GM23338 (cell line): ENCODE data around the gene CIAO2A. TPM values are rescaled to one million over a fixed set of nuclear protein-coding genes. Genes with fewer than 3 reads are reported as not detected.

ENCODE experiments used
- ATAC-seq: fragments of 200-7000 bp; cut with Tn5 transposase; 3 replicates; pipeline ENCODE4 v1.9.1; 2020
- DNase-seq: peaks from one replicate; pipeline ENCODE4 v3.0.0-alpha.2; 2015; ENCODE audit warnings: low spot score
- H2AFZ ChIP-seq: fragments of 200-600 bp; sonication (generic); 2 replicates; pipeline ENCODE4 v1.8.0; 2016; ENCODE audit warnings: antibody characterized with exemption, mild to moderate bottlenecking, moderate library complexity
- H3F3A ChIP-seq: fragments of 200-600 bp; sonication (generic); replicated peaks from 2 replicates; pipeline ENCODE4 v1.8.0; 2017; ENCODE audit warnings: antibody characterized with exemption, mixed run types, low read depth
- H3K27ac ChIP-seq: fragments of 200-600 bp; sonication (generic); 2 replicates; pipeline ENCODE4 v1.6.1; 2016; ENCODE audit warnings: low read depth
- H3K27me3 ChIP-seq: fragments of 200-600 bp; sonication (generic); 2 replicates; pipeline ENCODE4 v1.8.0; 2016; ENCODE audit warnings: mild to moderate bottlenecking, mixed run types, moderate library complexity; ENCODE audit not compliant: insufficient read depth
- H3K36me3 ChIP-seq: fragments of 200-600 bp; sonication (generic); 2 replicates; pipeline ENCODE4 v1.8.0; 2016; ENCODE audit warnings: mild to moderate bottlenecking; ENCODE audit not compliant: insufficient read depth
- H3K4me1 ChIP-seq: fragments of 200-600 bp; sonication (generic); 2 replicates; pipeline ENCODE4 v1.8.0; 2016; ENCODE audit warnings: mild to moderate bottlenecking, moderate library complexity; ENCODE audit not compliant: insufficient read depth
- H3K4me2 ChIP-seq: fragments of 200-600 bp; sonication (generic); 2 replicates; pipeline ENCODE4 v1.7.1; 2017; ENCODE audit warnings: mixed run types
- H3K4me3 ChIP-seq: fragments of 200-600 bp; sonication (generic); 2 replicates; pipeline ENCODE4 v1.6.1; 2016; ENCODE audit warnings: mixed run types
- H3K79me2 ChIP-seq: fragments of 200-600 bp; sonication (generic); replicated peaks from 2 replicates; pipeline ENCODE4 v1.8.0; 2017; ENCODE audit warnings: mild to moderate bottlenecking; ENCODE audit not compliant: insufficient read depth
- H3K9me2 ChIP-seq: fragments of 200-600 bp; sonication (generic); 2 replicates; pipeline ENCODE4 v1.8.0; 2017; ENCODE audit not compliant: insufficient read depth
- H4K20me1 ChIP-seq: fragments of 200-600 bp; sonication (generic); replicated peaks from 2 replicates; pipeline ENCODE4 v1.8.0; 2017; ENCODE audit warnings: mild to moderate bottlenecking; ENCODE audit not compliant: insufficient read depth
- H3K27ac Mint-ChIP-seq: 2 replicates; pipeline ENCODE4 v1.8.0; 2020; ENCODE audit warnings: inconsistent platforms, mild to moderate bottlenecking, moderate library complexity, mixed read lengths
- H3K27me3 Mint-ChIP-seq: 3 replicates; pipeline ENCODE4 v1.8.0; 2022; ENCODE audit warnings: low read depth, mild to moderate bottlenecking, moderate library complexity, mixed read lengths, inconsistent platforms; ENCODE audit not compliant: insufficient read depth, poor library complexity
- H3K36me3 Mint-ChIP-seq: 3 replicates; pipeline ENCODE4 v1.8.0; 2021; ENCODE audit warnings: low read depth, mild to moderate bottlenecking, inconsistent platforms, moderate library complexity, mixed read lengths
- H3K4me1 Mint-ChIP-seq: 3 replicates; pipeline ENCODE4 v1.8.0; 2020; ENCODE audit warnings: mild to moderate bottlenecking, inconsistent platforms, mixed read lengths
- H3K4me3 Mint-ChIP-seq: 3 replicates; pipeline ENCODE4 v1.8.0; 2021; ENCODE audit warnings: moderate library complexity, mild to moderate bottlenecking, inconsistent platforms, mixed read lengths
- H3K9me3 Mint-ChIP-seq: 3 replicates; pipeline ENCODE4 v1.8.0; 2020; ENCODE audit warnings: moderate library complexity, mild to moderate bottlenecking, inconsistent platforms, mixed read lengths
- CREB1 ChIP-seq: fragments of 250-450 bp; sonication (Bioruptor Pico); IDR thresholded peaks from 2 replicates; pipeline ENCODE4 v1.5.0; 2020; ENCODE audit warnings: low read depth, mild to moderate bottlenecking, moderate library complexity
- ETS1 ChIP-seq: IDR thresholded peaks from 2 replicates; pipeline ENCODE4 v1.6.1; 2016; ENCODE audit warnings: antibody characterized with exemption
- EZH2phosphoT487 ChIP-seq: fragments of 200-600 bp; sonication (generic); IDR thresholded peaks from one replicate; pipeline ENCODE4 v1.8.1; 2018; ENCODE audit warnings: antibody characterized with exemption; ENCODE audit not compliant: unreplicated experiment
- JUNB ChIP-seq: IDR thresholded peaks from one replicate; pipeline ENCODE4 v1.6.1; 2016; ENCODE audit warnings: antibody characterized with exemption; ENCODE audit not compliant: unreplicated experiment
- NANOG ChIP-seq: IDR thresholded peaks from 2 replicates; pipeline ENCODE4 v1.6.1; 2016; ENCODE audit warnings: antibody characterized with exemption, borderline replicate concordance
- POLR2AphosphoS5 ChIP-seq: IDR thresholded peaks from 2 replicates; pipeline ENCODE4 v1.6.1; 2016; ENCODE audit warnings: antibody characterized with exemption, low read depth
- STAT1 ChIP-seq: IDR thresholded peaks from one replicate; pipeline ENCODE4 v1.6.1; 2016; ENCODE audit warnings: antibody characterized with exemption; ENCODE audit not compliant: unreplicated experiment
- ZNF114 ChIP-seq: fragments of 250-450 bp; sonication (Bioruptor Pico); IDR thresholded peaks from 2 replicates; pipeline ENCODE4 v1.5.0; 2020; ENCODE audit warnings: mild to moderate bottlenecking, moderate library complexity
- ZNF331 ChIP-seq: fragments of 250-450 bp; sonication (Bioruptor Pico); IDR thresholded peaks from 2 replicates; pipeline ENCODE4 v1.5.0; 2020; ENCODE audit warnings: low read depth, mild to moderate bottlenecking, moderate library complexity
- ZNF462 ChIP-seq: fragments of 250-450 bp; sonication (Bioruptor Pico); IDR thresholded peaks from 2 replicates; pipeline ENCODE4 v1.5.0; 2020; ENCODE audit warnings: mild to moderate bottlenecking, moderate library complexity
- polyA plus RNA-seq: library from polyadenylated mRNA; unstranded; fragments of >200 nt; fragmentation: Nextera tagmentation; extraction: Ambion mirVana; gene quantifications from 2 replicates; pipeline ENCODE4 v1.2.1, GENCODE V29; 2016
- total RNA-seq: library from RNA; depleted of rRNA; stranded (reverse); fragments of >200 nt; shearing (Covaris generic); gene quantifications from 2 replicates; pipeline ENCODE4 v1.2.3, GENCODE V29; 2014
- TF ChIP-seq, protein P1 (sequence below): IDR thresholded peaks from one replicate; pipeline ENCODE4 v1.6.1; 2018; ENCODE audit warnings: antibody characterized with exemption; ENCODE audit not compliant: unreplicated experiment
- TF ChIP-seq, protein P2 (sequence below), 2 experiments: fragments of 200-600 bp in 1 of 2; sonication (generic) in 1 of 2; conservative IDR thresholded peaks; 2 replicates each; pipeline versions ENCODE4 v1.5.1 to v1.6.1; 2016 to 2017; ENCODE audit warnings: antibody characterized with exemption in 2 of 2, low read depth in 2 of 2, mild to moderate bottlenecking in 2 of 2, moderate library complexity in 1 of 2

Gene CIAO2A
- total and polyA plus RNA-seq, 2 experiments from 2014 or later = 132 to 318 TPM

DNA sequence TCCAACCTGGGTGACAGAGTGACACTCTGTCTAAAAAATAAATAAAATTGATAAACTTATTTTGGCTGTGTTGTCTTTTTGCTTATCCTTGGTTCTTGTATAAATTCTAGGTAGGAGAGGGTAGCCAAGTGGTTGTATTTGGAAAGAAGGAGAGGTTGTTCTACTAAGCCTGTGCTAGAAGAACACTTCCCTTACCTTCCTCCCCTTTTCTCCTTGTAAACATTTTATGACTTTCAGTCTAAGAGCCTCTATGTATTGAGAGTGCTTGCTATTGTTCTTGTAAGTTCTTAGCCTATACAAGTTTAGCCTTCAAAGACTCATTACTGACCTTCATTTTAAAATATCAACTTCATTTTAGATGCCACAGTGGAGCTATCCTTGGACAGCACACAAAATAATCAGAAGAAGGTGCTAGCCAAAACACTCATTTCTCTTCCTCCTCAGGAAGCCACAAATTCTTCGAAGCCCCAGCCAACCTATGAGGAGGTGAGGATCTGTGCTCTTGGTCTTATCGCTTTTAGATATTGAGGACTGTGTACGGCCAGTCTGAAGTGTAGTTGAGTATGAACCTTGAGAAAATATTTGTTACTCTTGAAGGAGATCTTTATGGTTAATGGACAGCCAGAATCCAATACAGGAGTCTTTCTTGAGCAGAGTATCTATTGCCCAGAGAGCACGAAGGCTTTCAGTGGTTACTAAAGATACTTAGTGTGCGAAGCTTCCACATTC is 24.3 kb upstream of the CIAO2A start:
- Histone ChIP-seq H3K4me3 (no peak overlapping the region), H3K36me3 (peaks cover 15% of the 10 kb centered on the region; the same call in 1 of the 2 replicates), H4K20me1 (no peaks in the 10 kb centered on the region), H3K27ac (no peak overlapping the region), H3K79me2 (no peaks in the 10 kb centered on the region), H3K9me2 (no peaks in the 10 kb centered on the region), H2AFZ (no peak overlapping the region), H3K4me1 (no peaks in the 10 kb centered on the region), H3F3A (no peaks in the 10 kb centered on the region), H3K27me3 (no peaks in the 10 kb centered on the region), H3K4me2 (no peak overlapping the region)
- Mint-ChIP-seq H3K27me3 (no peaks in the 10 kb centered on the region), H3K9me3 (no peaks in the 10 kb centered on the region), H3K27ac (no peak overlapping the region), H3K4me1 (no peaks in the 10 kb centered on the region), H3K4me3 (no peak overlapping the region), H3K36me3 (peaks cover 30% of the 10 kb centered on the region; the same call in 2 of the 3 replicates)
- DNase-seq (no peak), ATAC-seq (no peak)
- TF ChIP-seq, protein P1, sequence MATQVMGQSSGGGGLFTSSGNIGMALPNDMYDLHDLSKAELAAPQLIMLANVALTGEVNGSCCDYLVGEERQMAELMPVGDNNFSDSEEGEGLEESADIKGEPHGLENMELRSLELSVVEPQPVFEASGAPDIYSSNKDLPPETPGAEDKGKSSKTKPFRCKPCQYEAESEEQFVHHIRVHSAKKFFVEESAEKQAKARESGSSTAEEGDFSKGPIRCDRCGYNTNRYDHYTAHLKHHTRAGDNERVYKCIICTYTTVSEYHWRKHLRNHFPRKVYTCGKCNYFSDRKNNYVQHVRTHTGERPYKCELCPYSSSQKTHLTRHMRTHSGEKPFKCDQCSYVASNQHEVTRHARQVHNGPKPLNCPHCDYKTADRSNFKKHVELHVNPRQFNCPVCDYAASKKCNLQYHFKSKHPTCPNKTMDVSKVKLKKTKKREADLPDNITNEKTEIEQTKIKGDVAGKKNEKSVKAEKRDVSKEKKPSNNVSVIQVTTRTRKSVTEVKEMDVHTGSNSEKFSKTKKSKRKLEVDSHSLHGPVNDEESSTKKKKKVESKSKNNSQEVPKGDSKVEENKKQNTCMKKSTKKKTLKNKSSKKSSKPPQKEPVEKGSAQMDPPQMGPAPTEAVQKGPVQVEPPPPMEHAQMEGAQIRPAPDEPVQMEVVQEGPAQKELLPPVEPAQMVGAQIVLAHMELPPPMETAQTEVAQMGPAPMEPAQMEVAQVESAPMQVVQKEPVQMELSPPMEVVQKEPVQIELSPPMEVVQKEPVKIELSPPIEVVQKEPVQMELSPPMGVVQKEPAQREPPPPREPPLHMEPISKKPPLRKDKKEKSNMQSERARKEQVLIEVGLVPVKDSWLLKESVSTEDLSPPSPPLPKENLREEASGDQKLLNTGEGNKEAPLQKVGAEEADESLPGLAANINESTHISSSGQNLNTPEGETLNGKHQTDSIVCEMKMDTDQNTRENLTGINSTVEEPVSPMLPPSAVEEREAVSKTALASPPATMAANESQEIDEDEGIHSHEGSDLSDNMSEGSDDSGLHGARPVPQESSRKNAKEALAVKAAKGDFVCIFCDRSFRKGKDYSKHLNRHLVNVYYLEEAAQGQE = no peak
- TF ChIP-seq, protein P2, sequence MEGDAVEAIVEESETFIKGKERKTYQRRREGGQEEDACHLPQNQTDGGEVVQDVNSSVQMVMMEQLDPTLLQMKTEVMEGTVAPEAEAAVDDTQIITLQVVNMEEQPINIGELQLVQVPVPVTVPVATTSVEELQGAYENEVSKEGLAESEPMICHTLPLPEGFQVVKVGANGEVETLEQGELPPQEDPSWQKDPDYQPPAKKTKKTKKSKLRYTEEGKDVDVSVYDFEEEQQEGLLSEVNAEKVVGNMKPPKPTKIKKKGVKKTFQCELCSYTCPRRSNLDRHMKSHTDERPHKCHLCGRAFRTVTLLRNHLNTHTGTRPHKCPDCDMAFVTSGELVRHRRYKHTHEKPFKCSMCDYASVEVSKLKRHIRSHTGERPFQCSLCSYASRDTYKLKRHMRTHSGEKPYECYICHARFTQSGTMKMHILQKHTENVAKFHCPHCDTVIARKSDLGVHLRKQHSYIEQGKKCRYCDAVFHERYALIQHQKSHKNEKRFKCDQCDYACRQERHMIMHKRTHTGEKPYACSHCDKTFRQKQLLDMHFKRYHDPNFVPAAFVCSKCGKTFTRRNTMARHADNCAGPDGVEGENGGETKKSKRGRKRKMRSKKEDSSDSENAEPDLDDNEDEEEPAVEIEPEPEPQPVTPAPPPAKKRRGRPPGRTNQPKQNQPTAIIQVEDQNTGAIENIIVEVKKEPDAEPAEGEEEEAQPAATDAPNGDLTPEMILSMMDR (conservative IDR thresholded peaks at IDR 0.05; ENCODE audit: low read depth in 2 of 2) = no peak
- TF ChIP-seq ETS1 = no peak
- TF ChIP-seq STAT1 = no peak
- no peak for TF ChIP-seq POLR2AphosphoS5
- no peak for TF ChIP-seq ZNF331 (CRISPR knock-in tag)
- no peak for TF ChIP-seq JUNB
- TF ChIP-seq CREB1 (CRISPR knock-in tag) = no peak
- no peak for TF ChIP-seq ZNF114 (CRISPR knock-in tag)
- no peak for TF ChIP-seq EZH2phosphoT487
- TF ChIP-seq ZNF462 (CRISPR knock-in tag) = no peak
- TF ChIP-seq NANOG = no peak
